Measurements from ENCODE around the gene NANOS2.
"Not testable (repeated sequence)": the region's sequence is repeated elsewhere in the genome, so short reads cannot be mapped to it uniquely, and the experiment has no call there.

NANOS2 gene

DNA sequence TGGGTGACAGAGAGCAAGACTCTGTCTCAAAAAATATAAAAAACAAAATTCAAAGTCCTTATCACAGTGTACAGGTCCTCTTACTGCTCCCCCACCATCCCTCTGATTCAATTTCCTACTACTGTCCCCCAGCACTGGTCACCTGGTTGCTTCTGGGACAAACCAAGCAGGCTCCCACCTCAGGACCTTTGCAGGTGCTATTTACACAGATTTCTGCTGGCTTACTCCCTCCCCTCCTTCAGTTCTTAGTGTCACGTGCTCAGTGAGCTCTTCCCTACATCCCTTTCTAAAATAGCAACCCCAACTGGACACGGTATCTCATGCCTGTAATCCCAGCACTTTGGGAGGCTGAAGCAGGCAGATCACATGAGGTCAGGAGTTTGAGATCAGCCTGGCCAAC, 34.6 kb downstream of the NANOS2 start:
- Mint-ChIP-seq H3K36me3 (ENCODE audit: low read depth) (peaks cover 2% of the 10 kb centered on the region), H3K9me3 (no peaks in the 10 kb centered on the region), H3K4me3 (no peak overlapping the region), H3K27me3 (ENCODE audit: low read depth) (peaks cover 12% of the 10 kb centered on the region), H3K4me1 (ENCODE audit: low read depth) (peaks cover 29% of the 10 kb centered on the region), H3K27ac (no peak overlapping the region)

DNA sequence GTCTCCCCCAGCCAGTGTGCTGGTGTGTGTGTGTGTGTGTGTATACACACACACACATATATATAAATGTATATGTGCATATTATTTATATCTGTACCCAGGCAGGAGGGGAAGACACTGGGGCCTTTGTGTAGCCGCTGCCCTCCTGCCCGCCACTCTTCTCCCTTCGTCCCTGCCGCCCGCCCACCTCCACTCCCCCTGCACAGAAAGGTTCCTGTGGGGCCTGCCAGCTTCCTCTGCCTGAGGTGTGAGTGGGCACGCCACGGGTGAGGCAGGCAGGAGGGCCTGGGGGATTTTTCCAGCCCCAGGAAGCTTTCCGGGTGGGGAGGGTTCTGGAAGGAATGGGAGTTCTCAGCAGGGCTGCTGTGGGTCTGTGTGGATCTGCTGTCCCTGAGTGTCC, 35.5 kb downstream of the NANOS2 start:
- Mint-ChIP-seq H3K27me3 (ENCODE audit: low read depth) (peaks cover 17% of the 10 kb centered on the region), H3K4me1 (ENCODE audit: low read depth) (peaks cover 29% of the 10 kb centered on the region), H3K27ac (no peak overlapping the region), H3K4me3 (no peak overlapping the region), H3K36me3 (ENCODE audit: low read depth) (peaks cover 2% of the 10 kb centered on the region), H3K9me3 (no peaks in the 10 kb centered on the region)

DNA sequence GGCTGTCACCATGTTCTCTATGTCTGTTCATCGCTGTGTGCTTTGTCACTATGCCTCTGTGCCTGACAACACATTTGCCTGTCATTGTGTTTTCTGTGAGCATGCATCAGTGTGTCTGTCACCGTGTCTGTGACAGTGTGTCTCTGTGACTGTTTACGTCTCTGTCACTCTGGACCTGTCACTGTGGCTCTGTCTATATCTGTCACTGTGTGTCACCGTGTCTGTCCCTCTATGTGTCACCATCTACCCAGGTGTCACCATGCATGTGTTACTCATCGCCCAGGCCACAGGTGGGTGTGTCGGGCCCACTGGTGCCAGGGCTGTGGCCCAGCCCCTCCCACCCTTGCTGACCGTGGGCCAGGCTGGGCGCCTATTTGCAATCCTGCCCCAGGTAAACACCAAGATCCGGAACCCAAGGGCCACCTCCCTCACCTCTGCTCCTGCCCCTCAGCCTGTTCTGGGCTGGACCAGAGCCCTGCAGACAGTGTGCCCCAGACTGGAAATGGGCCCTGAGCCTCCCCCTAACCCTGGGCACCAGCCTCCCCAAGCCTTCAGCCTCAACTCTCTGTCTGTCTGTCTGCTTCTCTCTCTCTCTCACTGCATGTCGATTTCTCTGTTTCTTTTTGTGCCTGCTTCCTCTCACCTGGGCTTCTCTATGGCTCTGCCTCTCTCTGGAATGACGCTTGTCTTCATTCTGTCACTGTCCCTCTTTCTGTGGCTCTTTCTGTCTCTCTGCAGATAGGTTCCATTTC, 36.4 kb downstream of the NANOS2 start:
- H3K4me3 Mint-ChIP-seq: no peak overlapping the region
- H3K4me1 Mint-ChIP-seq (ENCODE audit: low read depth): peaks cover 26% of the 10 kb centered on the region
- peak overlapping the region; percentile 2 for H3K27ac Mint-ChIP-seq
- H3K36me3 Mint-ChIP-seq (ENCODE audit: low read depth): peaks cover under 1% of the 10 kb centered on the region
- no peaks in the 10 kb centered on the region for H3K9me3 Mint-ChIP-seq
- peaks cover 17% of the 10 kb centered on the region for H3K27me3 Mint-ChIP-seq (ENCODE audit: low read depth)

DNA sequence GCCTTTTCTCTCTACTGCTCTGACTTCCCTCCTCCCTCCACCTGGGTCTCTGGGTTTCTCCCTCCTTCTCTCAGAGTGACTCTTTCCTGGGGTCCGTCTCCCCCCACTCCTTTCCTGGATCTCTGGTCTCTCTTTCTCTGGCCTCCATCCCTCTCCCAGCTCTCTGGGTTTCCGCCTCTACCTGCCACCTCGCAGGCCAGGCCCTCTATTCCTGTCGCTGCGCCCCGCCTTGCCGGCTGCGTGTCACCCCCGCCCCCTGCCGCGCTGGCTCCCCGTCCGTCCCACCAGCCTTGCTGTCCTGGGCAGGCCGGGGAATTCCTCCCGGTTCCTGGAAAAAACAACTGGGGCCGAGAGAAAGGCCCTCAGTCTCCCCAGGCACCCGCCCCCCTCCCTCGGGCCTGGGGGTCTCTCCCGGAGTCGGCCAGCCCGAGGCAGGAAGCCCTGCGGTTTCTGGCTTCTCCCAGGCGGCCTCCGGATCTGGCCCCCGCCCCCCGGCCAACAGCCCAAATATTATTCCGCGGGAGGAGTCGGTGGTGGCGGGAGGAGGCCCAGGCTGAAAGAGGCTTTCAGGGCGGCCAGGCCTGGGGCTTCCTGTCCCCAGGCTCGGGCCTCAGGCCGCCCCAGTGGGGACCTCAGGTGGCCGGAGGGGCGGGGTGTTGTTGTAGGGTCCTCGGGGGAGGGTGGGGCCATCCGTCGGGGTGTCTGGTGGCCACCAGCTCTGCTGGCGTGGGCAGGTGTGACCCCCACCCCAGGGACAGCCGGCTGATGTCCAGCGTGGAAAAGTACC, 38.0 kb downstream of the NANOS2 start:
- no peaks in the 10 kb centered on the region for H3K36me3 Mint-ChIP-seq (ENCODE audit: low read depth)
- peak overlapping the region; percentile 5 for H3K27ac Mint-ChIP-seq
- H3K9me3 Mint-ChIP-seq: no peaks in the 10 kb centered on the region
- H3K27me3 Mint-ChIP-seq (ENCODE audit: low read depth): peaks cover 17% of the 10 kb centered on the region
- peak overlapping the region; percentile 29 for H3K4me3 Mint-ChIP-seq
- H3K4me1 Mint-ChIP-seq (ENCODE audit: low read depth): peaks cover 20% of the 10 kb centered on the region

DNA sequence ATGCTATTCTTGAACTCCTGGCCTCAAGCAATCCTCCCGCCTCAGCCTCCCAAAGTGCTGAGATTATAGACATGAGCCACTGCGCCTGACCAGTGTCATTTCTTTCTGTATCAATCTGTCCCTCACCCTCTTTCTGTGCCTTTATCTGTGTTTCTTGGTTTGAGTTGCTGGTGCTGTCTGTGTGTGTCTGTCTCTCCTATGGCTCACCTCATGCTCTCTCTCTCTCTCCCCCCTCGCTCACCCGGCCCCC, 38.5 kb downstream of the NANOS2 start:
- H3K27me3 Mint-ChIP-seq (ENCODE audit: low read depth): peaks cover 16% of the 10 kb centered on the region
- peak overlapping the region; percentile 29 for H3K4me3 Mint-ChIP-seq
- H3K27ac Mint-ChIP-seq: peak overlapping the region; percentile 5
- no peaks in the 10 kb centered on the region for H3K36me3 Mint-ChIP-seq (ENCODE audit: low read depth)
- no peaks in the 10 kb centered on the region for H3K9me3 Mint-ChIP-seq
- peaks cover 15% of the 10 kb centered on the region for H3K4me1 Mint-ChIP-seq (ENCODE audit: low read depth)

- Mint-ChIP-seq H3K27me3 (ENCODE audit: low read depth) (peaks cover 14% of the 10 kb centered on the region), H3K4me3 (no peak overlapping the region), H3K9me3 (no peaks in the 10 kb centered on the region), H3K27ac (no peak overlapping the region), H3K4me1 (ENCODE audit: low read depth) (peaks cover 14% of the 10 kb centered on the region), H3K36me3 (ENCODE audit: low read depth) (no peaks in the 10 kb centered on the region)
Observed at GRCh38 chr19:45874620-45874966, 40.0 kb downstream of the NANOS2 start.

- no peaks in the 10 kb centered on the region for H3K9me3 Mint-ChIP-seq
Observed at GRCh38 chr19:45873219-45873772, 41.3 kb downstream of the NANOS2 start.

DNA sequence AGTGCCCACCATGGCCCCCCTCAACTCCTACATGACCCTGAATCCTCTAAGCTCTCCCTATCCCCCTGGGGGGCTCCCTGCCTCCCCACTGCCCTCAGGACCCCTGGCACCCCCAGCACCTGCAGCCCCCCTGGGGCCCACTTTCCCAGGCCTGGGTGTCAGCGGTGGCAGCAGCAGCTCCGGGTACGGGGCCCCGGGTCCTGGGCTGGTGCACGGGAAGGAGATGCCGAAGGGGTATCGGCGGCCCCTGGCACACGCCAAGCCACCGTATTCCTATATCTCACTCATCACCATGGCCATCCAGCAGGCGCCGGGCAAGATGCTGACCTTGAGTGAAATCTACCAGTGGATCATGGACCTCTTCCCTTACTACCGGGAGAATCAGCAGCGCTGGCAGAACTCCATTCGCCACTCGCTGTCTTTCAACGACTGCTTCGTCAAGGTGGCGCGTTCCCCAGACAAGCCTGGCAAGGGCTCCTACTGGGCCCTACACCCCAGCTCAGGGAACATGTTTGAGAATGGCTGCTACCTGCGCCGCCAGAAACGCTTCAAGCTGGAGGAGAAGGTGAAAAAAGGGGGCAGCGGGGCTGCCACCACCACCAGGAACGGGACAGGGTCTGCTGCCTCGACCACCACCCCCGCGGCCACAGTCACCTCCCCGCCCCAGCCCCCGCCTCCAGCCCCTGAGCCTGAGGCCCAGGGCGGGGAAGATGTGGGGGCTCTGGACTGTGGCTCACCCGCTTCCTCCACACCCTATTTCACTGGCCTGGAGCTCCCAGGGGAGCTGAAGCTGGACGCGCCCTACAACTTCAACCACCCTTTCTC, 42.3 kb downstream of the NANOS2 start:
- H3K4me1 Mint-ChIP-seq (ENCODE audit: low read depth): peaks cover 7% of the 10 kb centered on the region
- H3K9me3 Mint-ChIP-seq: no peaks in the 10 kb centered on the region
- peaks cover 20% of the 10 kb centered on the region for H3K27me3 Mint-ChIP-seq (ENCODE audit: low read depth)
- H3K4me3 Mint-ChIP-seq: no peak overlapping the region
- H3K36me3 Mint-ChIP-seq (ENCODE audit: low read depth): no peaks in the 10 kb centered on the region
- H3K27ac Mint-ChIP-seq: no peak overlapping the region

More at GRCh38 chr19:45873219-45873772, 41.3 kb downstream of the NANOS2 start:
- Mint-ChIP-seq H3K27ac (no peak overlapping the region), H3K4me3 (no peak overlapping the region), H3K27me3 (ENCODE audit: low read depth) (peaks cover 14% of the 10 kb centered on the region), H3K36me3 (ENCODE audit: low read depth) (no peaks in the 10 kb centered on the region), H3K4me1 (ENCODE audit: low read depth) (peaks cover 11% of the 10 kb centered on the region)

- Mint-ChIP-seq H3K9me3 (no peaks in the 10 kb centered on the region), H3K4me1 (ENCODE audit: low read depth) (no peaks in the 10 kb centered on the region), H3K27ac (no peak overlapping the region), H3K4me3 (no peak overlapping the region), H3K36me3 (ENCODE audit: low read depth) (no peaks in the 10 kb centered on the region), H3K27me3 (ENCODE audit: low read depth) (peaks cover 29% of the 10 kb centered on the region)
Observed at GRCh38 chr19:45870798-45871197, 43.8 kb downstream of the NANOS2 start.

- not testable (repeated sequence) for H3K4me3 Mint-ChIP-seq; H3K36me3 Mint-ChIP-seq (ENCODE audit: low read depth); H3K9me3 Mint-ChIP-seq
- H3K27ac Mint-ChIP-seq: peak overlapping the region; percentile 8
- H3K27me3 Mint-ChIP-seq (ENCODE audit: low read depth): peaks cover 50% of the 10 kb centered on the region
- H3K4me1 Mint-ChIP-seq (ENCODE audit: low read depth): peaks cover 11% of the 10 kb centered on the region
Observed at GRCh38 chr19:45867241-45867640, 47.3 kb downstream of the NANOS2 start.

- Mint-ChIP-seq H3K4me3 (no peak overlapping the region), H3K4me1 (ENCODE audit: low read depth) (peaks cover 16% of the 10 kb centered on the region), H3K27me3 (ENCODE audit: low read depth) (peaks cover 50% of the 10 kb centered on the region), H3K27ac (no peak overlapping the region), H3K36me3 (ENCODE audit: low read depth) (peaks cover 6% of the 10 kb centered on the region), H3K9me3 (no peaks in the 10 kb centered on the region)
Observed at GRCh38 chr19:45866400-45867176, 48.0 kb downstream of the NANOS2 start.

- no peaks in the 10 kb centered on the region for H3K9me3 Mint-ChIP-seq
- H3K36me3 Mint-ChIP-seq (ENCODE audit: low read depth): peaks cover 6% of the 10 kb centered on the region
- H3K4me3 Mint-ChIP-seq: no peak overlapping the region
- no peak overlapping the region for H3K27ac Mint-ChIP-seq
- peaks cover 50% of the 10 kb centered on the region for H3K27me3 Mint-ChIP-seq (ENCODE audit: low read depth)
- H3K4me1 Mint-ChIP-seq (ENCODE audit: low read depth): peaks cover 19% of the 10 kb centered on the region
Observed at GRCh38 chr19:45865269-45865948, 49.2 kb downstream of the NANOS2 start.

- peaks cover 9% of the 10 kb centered on the region for H3K36me3 Mint-ChIP-seq (ENCODE audit: low read depth)
- peaks cover 50% of the 10 kb centered on the region for H3K27me3 Mint-ChIP-seq (ENCODE audit: low read depth)
- H3K4me3 Mint-ChIP-seq: peak overlapping the region; percentile 36
- no peaks in the 10 kb centered on the region for H3K9me3 Mint-ChIP-seq
- peaks cover 19% of the 10 kb centered on the region for H3K4me1 Mint-ChIP-seq (ENCODE audit: low read depth)
- no peak overlapping the region for H3K27ac Mint-ChIP-seq
Observed at GRCh38 chr19:45864629-45865082, 49.9 kb downstream of the NANOS2 start.

Data from T-helper 1 cell treated with Interleukin-12 subunit alpha and Interleukin-12 subunit beta and Interleukin-4 antibody, amounts not matched to agents 30 μg/mL and 1 μg/mL, for 36 hours (primary cell).